SK-N-MC (cell line): ENCODE results near the gene NEGR1.

Source experiments
- DNase-seq: peaks from one replicate; pipeline ENCODE4 v3.0.0-alpha.2; 2011; ENCODE audit warnings: low read depth, low spot score
- H3K27ac ChIP-seq: fragments of 200-600 bp; sonication (generic); 2 replicates; pipeline ENCODE4 v1.5.1; 2016; ENCODE audit warnings: mixed run types
- H3K36me3 ChIP-seq: fragments of 200-600 bp; sonication (generic); 2 replicates; pipeline ENCODE4 v1.6.1; 2017; ENCODE audit warnings: antibody characterized with exemption, low read length, mixed read lengths; ENCODE audit not compliant: insufficient read depth
- H3K4me3 ChIP-seq: fragments of 200-600 bp; sonication (generic); 2 replicates; pipeline ENCODE4 v1.5.1; 2016
- H3K9ac ChIP-seq: fragments of 200-600 bp; sonication (generic); 2 replicates; pipeline ENCODE4 v1.8.0; 2017; ENCODE audit warnings: mixed run types, mixed read lengths; ENCODE audit not compliant: insufficient read length
- H3K9me3 ChIP-seq: fragments of 200-600 bp; sonication (generic); 2 replicates; pipeline ENCODE4 v1.6.1; 2017; ENCODE audit warnings: low read depth, mild to moderate bottlenecking, antibody characterized with exemption, low read length, moderate library complexity, mixed read lengths
- EZH2 ChIP-seq: fragments of 200-600 bp; sonication (generic); IDR thresholded peaks from one replicate; pipeline ENCODE4 v1.6.1; 2017; ENCODE audit warnings: antibody characterized with exemption
- FOXP2 ChIP-seq: optimal IDR thresholded peaks from 2 replicates; pipeline ENCODE3; 2011; ENCODE audit warnings: mild to moderate bottlenecking, moderate library complexity; ENCODE audit not compliant: insufficient read depth; ENCODE audit errors: extremely low read length, control extremely low read depth
- POLR2AphosphoS5 ChIP-seq: IDR thresholded peaks from 2 replicates; pipeline ENCODE4 v1.6.1; 2012; ENCODE audit warnings: mild to moderate bottlenecking, low read depth, low read length, borderline replicate concordance

NEGR1 gene

GRCh38 chr1:72282271-72283021, at the start of gene NEGR1:
NEGR1 (minus strand) TSS chr1:72282539.
- no peak for TF ChIP-seq EZH2
- TF ChIP-seq POLR2AphosphoS5: no peak
- no peak for TF ChIP-seq FOXP2
- Histone ChIP-seq H3K36me3 (no peaks in the 10 kb centered on the region), H3K9ac (peak within 1 kb of the TSS; percentile 70), H3K27ac (peak within 1 kb of the TSS; percentile 65), H3K4me3 (peak within 1 kb of the TSS; percentile 92), H3K9me3 (no peaks in the 10 kb centered on the region)
- DNase-seq: no peak

GRCh38 chr1:72326494-72326893, 44.2 kb upstream of the NEGR1 start:
- Histone ChIP-seq H3K9ac (no peak overlapping the region), H3K36me3 (no peaks in the 10 kb centered on the region), H3K9me3 (no peaks in the 10 kb centered on the region), H3K27ac (no peak overlapping the region), H3K4me3 (no peak overlapping the region)
- no peak for DNase-seq
- TF ChIP-seq EZH2: no peak
- no peak for TF ChIP-seq POLR2AphosphoS5
- TF ChIP-seq FOXP2: no peak

- no peaks in the 10 kb centered on the region for H3K9me3 ChIP-seq
- no peak overlapping the region for H3K4me3 ChIP-seq
- H3K36me3 ChIP-seq: no peaks in the 10 kb centered on the region
- TF ChIP-seq EZH2 (no peak), FOXP2 (no peak), POLR2AphosphoS5 (no peak)
- DNase-seq: no peak
- H3K27ac ChIP-seq: no peak overlapping the region
- H3K9ac ChIP-seq: no peak overlapping the region
Measured at GRCh38 chr1:72324451-72324850, 42.1 kb upstream of the NEGR1 start.

GRCh38 chr1:72322910-72323309, 40.6 kb upstream of the NEGR1 start:
- Histone ChIP-seq H3K36me3 (no peaks in the 10 kb centered on the region), H3K9ac (no peak overlapping the region), H3K9me3 (no peaks in the 10 kb centered on the region), H3K4me3 (no peak overlapping the region), H3K27ac (no peak overlapping the region)
- no peak for TF ChIP-seq FOXP2
- no peak for TF ChIP-seq POLR2AphosphoS5
- no peak for TF ChIP-seq EZH2
- DNase-seq: no peak

DNA sequence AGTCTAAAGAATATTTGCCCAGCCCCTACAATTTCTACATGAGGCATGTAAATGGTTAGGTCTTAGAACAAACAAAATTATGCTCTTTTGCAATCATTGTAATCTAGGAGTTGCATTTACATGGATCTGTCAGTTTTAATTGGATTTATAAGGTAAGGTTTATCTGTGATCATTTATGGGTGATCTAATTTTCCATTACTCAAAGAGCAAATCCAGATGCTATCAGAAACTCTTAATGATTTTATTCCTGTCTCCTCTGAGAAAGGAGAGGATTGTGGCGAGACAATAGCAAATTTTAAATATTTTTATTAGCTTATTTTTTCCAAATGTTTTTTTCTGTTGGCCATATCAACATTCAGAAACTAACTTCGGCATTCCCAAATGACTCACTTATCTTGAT, 14.2 kb upstream of the NEGR1 start:
- H3K9me3 ChIP-seq: no peaks in the 10 kb centered on the region
- no peak overlapping the region for H3K4me3 ChIP-seq
- no peak for TF ChIP-seq POLR2AphosphoS5
- no peak for TF ChIP-seq EZH2
- no peak for TF ChIP-seq FOXP2

DNA sequence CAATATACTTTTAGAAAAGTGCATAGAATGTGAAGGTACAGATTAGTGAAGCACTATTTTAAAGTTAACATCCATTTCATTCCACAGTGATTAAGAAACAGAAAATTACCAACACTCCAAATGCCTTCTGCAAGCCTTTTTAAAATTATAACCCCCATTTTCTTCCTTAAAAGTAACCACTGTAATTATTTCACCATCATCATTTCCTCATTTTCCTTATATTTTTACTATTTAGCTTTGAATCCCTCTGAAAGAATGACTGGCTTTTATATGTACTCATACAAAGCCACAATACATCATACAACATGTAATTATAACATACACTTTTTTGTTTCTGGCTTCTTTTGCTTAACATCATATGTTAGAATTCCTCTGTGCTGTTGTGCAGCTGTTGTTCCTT, 6.5 kb upstream of the NEGR1 start:
- Histone ChIP-seq H3K4me3 (no peak overlapping the region), H3K9me3 (no peaks in the 10 kb centered on the region), H3K27ac (no peak overlapping the region), H3K9ac (no peak overlapping the region), H3K36me3 (no peaks in the 10 kb centered on the region)
- TF ChIP-seq EZH2 (no peak), POLR2AphosphoS5 (no peak), FOXP2 (no peak)
- DNase-seq: no peak

More for the DNA sequence above, 14.2 kb upstream of the NEGR1 start:
- H3K27ac ChIP-seq: no peak overlapping the region
- DNase-seq: no peak
- no peak overlapping the region for H3K9ac ChIP-seq
- no peaks in the 10 kb centered on the region for H3K36me3 ChIP-seq

DNA sequence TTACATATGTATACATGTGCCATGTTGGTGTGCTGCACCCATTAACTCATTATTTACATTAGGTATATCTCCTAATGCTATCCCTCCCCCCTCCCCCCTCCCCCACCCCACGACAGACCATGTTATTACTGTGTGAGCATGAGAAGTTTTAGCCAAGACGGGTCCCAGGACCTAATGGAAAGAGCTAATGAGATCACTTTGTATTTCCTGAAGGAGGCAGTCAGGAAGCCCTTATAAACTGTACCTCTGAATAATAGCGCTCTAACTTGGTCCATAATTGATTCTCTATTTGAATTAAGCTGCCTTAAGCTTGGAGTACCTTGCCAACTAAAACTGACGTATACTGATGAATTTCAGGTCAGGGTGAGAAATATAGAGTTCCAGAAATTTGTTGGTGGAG, 4.1 kb upstream of the NEGR1 start:
- no peak for DNase-seq
- Histone ChIP-seq H3K4me3 (no peak overlapping the region), H3K27ac (no peak overlapping the region), H3K9me3 (no peaks in the 10 kb centered on the region), H3K9ac (no peak overlapping the region), H3K36me3 (no peaks in the 10 kb centered on the region)
- TF ChIP-seq EZH2 (no peak), POLR2AphosphoS5 (no peak), FOXP2 (no peak)

DNA sequence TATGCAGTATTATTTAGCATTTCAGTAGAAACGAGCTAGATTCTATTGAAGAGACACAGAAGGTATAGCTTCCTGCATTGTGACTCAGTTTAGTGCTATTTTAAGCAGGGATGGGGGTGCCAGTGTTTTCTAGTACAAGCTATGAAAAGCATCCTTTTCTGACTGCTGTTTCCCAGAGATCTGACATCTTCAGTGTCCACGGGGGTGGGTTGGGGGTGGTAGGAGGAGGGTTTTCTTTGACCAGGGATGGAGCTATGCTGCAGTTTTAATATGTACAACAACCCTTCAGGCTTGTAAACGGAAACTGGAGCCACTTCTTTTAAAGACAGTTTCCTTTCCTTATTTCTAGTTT, 2.7 kb upstream of the NEGR1 start:
- Histone ChIP-seq H3K4me3 (peak overlapping the region; percentile 92), H3K9me3 (no peaks in the 10 kb centered on the region), H3K9ac (no peak overlapping the region), H3K36me3 (no peaks in the 10 kb centered on the region), H3K27ac (no peak overlapping the region)
- TF ChIP-seq FOXP2 (no peak), POLR2AphosphoS5 (no peak), EZH2 (no peak)
- DNase-seq: no peak

DNA sequence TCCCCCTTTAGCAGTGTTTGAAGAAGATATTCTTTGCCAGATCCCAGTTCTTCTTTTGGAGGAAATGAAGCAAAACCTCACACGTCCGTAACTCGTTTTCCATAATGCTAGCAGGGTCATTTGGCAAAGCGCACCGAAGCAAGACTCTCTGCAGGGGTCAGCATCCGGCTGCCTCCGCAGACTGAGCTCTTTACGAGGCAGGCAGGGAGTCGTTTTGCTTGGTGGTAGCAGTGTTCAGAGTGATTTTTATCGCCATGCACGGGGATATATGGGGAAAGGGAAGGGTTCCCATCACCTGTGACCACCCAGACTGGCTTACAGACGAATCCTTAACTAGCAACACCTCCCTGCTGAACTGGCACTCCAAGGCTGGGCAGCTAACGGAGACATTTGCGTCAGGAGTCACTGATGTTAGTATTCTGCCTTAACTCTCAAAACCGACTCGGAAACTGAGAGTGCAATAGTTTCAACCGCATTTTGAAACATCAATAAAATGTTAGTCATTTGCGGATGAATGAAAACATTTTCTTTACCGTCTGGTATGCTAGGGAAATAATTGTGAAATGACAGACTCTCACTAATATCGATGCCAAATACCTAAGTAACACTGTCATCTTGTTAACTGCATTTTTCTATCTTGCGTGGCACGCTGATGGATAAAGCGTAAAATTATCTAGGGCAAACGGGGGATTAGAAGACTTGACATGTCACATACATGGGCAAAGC, 2.2 kb upstream of the NEGR1 start:
- H3K4me3 ChIP-seq: peak overlapping the region; percentile 92
- H3K27ac ChIP-seq: no peak overlapping the region
- peak; percentile 20 for TF ChIP-seq FOXP2
- TF ChIP-seq POLR2AphosphoS5: no peak
- no peak for TF ChIP-seq EZH2
- H3K9ac ChIP-seq: peak overlapping the region; percentile 70
- no peak for DNase-seq
- no peaks in the 10 kb centered on the region for H3K9me3 ChIP-seq
- H3K36me3 ChIP-seq: no peaks in the 10 kb centered on the region
